GM12878 (cell line): ENCODE data around the gene RNLS. TPM values are rescaled to one million over a fixed set of nuclear protein-coding genes. Genes with fewer than 3 reads are reported as not detected.

Experiments used
- BCL3 ChIP-seq: IDR thresholded peaks from 2 replicates; pipeline ENCODE4 v1.6.1; 2011; ENCODE audit warnings: borderline replicate concordance, low read depth, mild to moderate bottlenecking, moderate library complexity, low read length; ENCODE audit not compliant: insufficient read depth, poor library complexity, severe bottlenecking
- ELK1 ChIP-seq: IDR thresholded peaks from 2 replicates; pipeline ENCODE4 v1.6.1; 2012; ENCODE audit warnings: low read depth, low read length, improper control_type of control experiment
- EZH2 ChIP-seq: IDR thresholded peaks from 2 replicates; pipeline ENCODE4 v1.6.1; 2012; ENCODE audit warnings: low read depth, mild to moderate bottlenecking, control low read depth, inconsistent platforms, low read length, borderline replicate concordance; ENCODE audit not compliant: control insufficient read depth
- HDGF ChIP-seq: fragments of 450-650 bp; IDR thresholded peaks from 2 replicates; pipeline ENCODE4 v1.6.1; 2016; ENCODE audit warnings: antibody characterized with exemption
- IKZF1 ChIP-seq: fragments of 450-650 bp; conservative IDR thresholded peaks from 2 replicates; pipeline ENCODE4 v1.6.1; 2017; ENCODE audit warnings: antibody characterized with exemption, mild to moderate bottlenecking
- JUNB ChIP-seq: IDR thresholded peaks from 2 replicates; pipeline ENCODE4 v1.6.1; 2016; ENCODE audit warnings: antibody characterized with exemption, mild to moderate bottlenecking
- NR2F1 ChIP-seq: fragments of 450-650 bp; conservative IDR thresholded peaks from 2 replicates; pipeline ENCODE4 v1.6.1; 2017; ENCODE audit warnings: mild to moderate bottlenecking
- PAX8 ChIP-seq: fragments of 450-650 bp; IDR thresholded peaks from 2 replicates; pipeline ENCODE4 v1.6.1; 2017; ENCODE audit warnings: mild to moderate bottlenecking, moderate library complexity
- POLR2AphosphoS2 ChIP-seq: IDR thresholded peaks from 2 replicates; pipeline ENCODE4 v1.6.1; 2011; ENCODE audit warnings: low read depth, mild to moderate bottlenecking, low read length, improper control_type of control experiment, moderate library complexity
- RBBP5 ChIP-seq: fragments of 200-600 bp; sonication (generic); conservative IDR thresholded peaks from 2 replicates; pipeline ENCODE4 v1.6.1; 2016
- SMARCA5 ChIP-seq: fragments of 450-650 bp; IDR thresholded peaks from 2 replicates; pipeline ENCODE4 v1.6.1; 2017; ENCODE audit warnings: mild to moderate bottlenecking
- SMC3 ChIP-seq: IDR thresholded peaks from 2 replicates; pipeline ENCODE4 v1.6.1; 2011; ENCODE audit warnings: low read length, improper control_type of control experiment, borderline replicate concordance
- SPI1 ChIP-seq: IDR thresholded peaks from 2 replicates; pipeline ENCODE4 v1.6.1; 2011; ENCODE audit warnings: low read depth, mild to moderate bottlenecking, low read length, moderate library complexity, borderline replicate concordance; ENCODE audit not compliant: insufficient read depth
- SRF ChIP-seq, 2 experiments: IDR thresholded peaks; 2 replicates each; pipeline ENCODE4 v1.6.1; 2011; ENCODE audit warnings: low read depth in 2 of 2, low read length in 2 of 2, mild to moderate bottlenecking in 1 of 2, moderate library complexity in 1 of 2
- TARDBP ChIP-seq: IDR thresholded peaks from 2 replicates; pipeline ENCODE4 v1.6.1; 2016; ENCODE audit warnings: borderline replicate concordance
- WRNIP1 ChIP-seq: IDR thresholded peaks from 2 replicates; pipeline ENCODE4 v1.6.1; 2011; ENCODE audit warnings: low read depth, low read length, improper control_type of control experiment, borderline replicate concordance
- ZBTB40 ChIP-seq: fragments of 450-650 bp; IDR thresholded peaks from 2 replicates; pipeline ENCODE4 v1.6.1; 2016; ENCODE audit warnings: mild to moderate bottlenecking, moderate library complexity, borderline replicate concordance
- ZNF24 ChIP-seq: fragments of 450-650 bp; IDR thresholded peaks from 2 replicates; pipeline ENCODE4 v1.6.1; 2017; ENCODE audit warnings: antibody characterized with exemption, mild to moderate bottlenecking
- ZNF687 ChIP-seq: fragments of 450-650 bp; IDR thresholded peaks from 2 replicates; pipeline ENCODE4 v1.6.1; 2017; ENCODE audit warnings: mild to moderate bottlenecking, moderate library complexity
- ZZZ3 ChIP-seq: IDR thresholded peaks from 2 replicates; pipeline ENCODE4 v1.6.1; 2011; ENCODE audit warnings: low read depth; ENCODE audit not compliant: control insufficient read depth, insufficient read length
- polyA plus RNA-seq, 11 experiments: library from polyadenylated mRNA; depleted of rRNA in 4 of 11; unstranded in 6 of 11; stranded (reverse) in 5 of 11; fragments of >200 nt; fragmentation: Nextera tagmentation in 4 of 11; fragmentation: Illumina TruSeq in 1 of 11; extraction: Ambion mirVana in 4 of 11; extraction: Trizol in 1 of 11; gene quantifications; 1 replicate in 1 of 11; 2 replicates in 10 of 11; pipeline versions ENCODE4 v1.2.1 to v1.2.3, GENCODE V29; 2011 to 2016; ENCODE audit warnings: inconsistent platforms in 2 of 11, missing spikeins in 2 of 11, low read depth in 1 of 11
- total RNA-seq, 4 experiments: library from RNA; depleted of rRNA in 3 of 4; stranded (reverse); fragments of >200 nt in 3 of 4; fragmentation: Illumina TruSeq in 1 of 4; extraction: Trizol in 1 of 4; gene quantifications; 2 replicates each; pipeline versions ENCODE4 v1.2.1 to v1.2.3, GENCODE V29; 2013 to 2021

RNLS gene
- total and polyA plus RNA-seq, 10 of the 15 experiments (the other 5 are each of a cell fraction or from before 2014, with no cell fraction given): 3.4 to 6.7 (median 4.6) TPM

- no peak for TF ChIP-seq SPI1
- TF ChIP-seq RBBP5: no peak
- no peak for TF ChIP-seq WRNIP1
- no peak for TF ChIP-seq POLR2AphosphoS2
- peak; percentile 70 for TF ChIP-seq BCL3
- TF ChIP-seq ZBTB40: peak; percentile 62; the same call in 1 of the 2 replicates
- TF ChIP-seq TARDBP: no peak
- peak; percentile 10; the same call in 1 of the 2 replicates for TF ChIP-seq SMC3
- no peak for TF ChIP-seq HDGF
- TF ChIP-seq ELK1: no peak
- no peak for TF ChIP-seq NR2F1
- TF ChIP-seq ZZZ3: no peak
- TF ChIP-seq SRF (IDR thresholded peaks at IDR 0.05; ENCODE audit: low read depth in 2 of 2, low read length in 2 of 2): no peak
- peak; percentile 97 for TF ChIP-seq IKZF1
- peak; percentile 37; the same call in 1 of the 2 replicates for TF ChIP-seq JUNB
- peak; percentile 93 for TF ChIP-seq ZNF687
- no peak for TF ChIP-seq PAX8
- no peak for TF ChIP-seq SMARCA5
- TF ChIP-seq EZH2: 0 out of 2 replicates have a peak, but pooled peaks have one; percentile 11
- TF ChIP-seq ZNF24: no peak
Observed at GRCh38 chr10:88385601-88386203, 197.4 kb downstream of the RNLS start (continued).
